GM13977 (cell line): ENCODE results near the gene DAD1.

Experiments
- DNase-seq: peaks from one replicate; pipeline ENCODE4 v3.0.0; 2012; ENCODE audit warnings: low spot score
- in situ Hi-C: fragments of 300-500 bp; cut with MboI; formaldehyde crosslinking; loops from one replicate; pipeline ENCODE4 v1.12.0; 2022; ENCODE audit warnings: low sequenced_read_pairs, low pct_unique_long_range_greater_than_20kb, mixed read lengths, inconsistent platforms; ENCODE audit not compliant: unreplicated experiment
- TF ChIP-seq, protein P1 (sequence below): IDR thresholded peaks from 2 replicates; pipeline ENCODE4 v1.5.1; 2012; ENCODE audit warnings: mild to moderate bottlenecking, control low read depth; ENCODE audit not compliant: insufficient read depth; ENCODE audit errors: extremely low read depth, missing control alignments

Gene DAD1

DNA sequence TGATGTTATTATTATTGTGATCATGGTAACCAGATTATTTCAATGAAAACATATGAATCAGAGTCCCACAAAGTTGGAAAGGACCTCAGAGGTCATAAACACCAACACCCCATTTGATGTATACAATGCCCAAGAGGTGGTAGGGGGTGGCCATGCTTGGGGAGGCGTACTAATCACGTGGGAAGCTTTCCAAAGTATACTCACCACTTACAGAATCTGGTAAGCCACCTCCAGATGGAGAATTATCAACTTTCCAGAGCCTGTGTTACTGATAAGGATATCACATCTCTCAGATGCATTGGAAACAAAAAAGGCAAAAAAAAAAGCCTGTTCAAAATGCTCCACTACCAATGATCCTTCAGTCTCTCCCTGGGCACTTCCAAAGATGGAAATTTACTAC lies 8.4 kb downstream of the DAD1 start:
- in situ Hi-C loops, result loop anchor here (25.0 kb wide), 1 partner anchor 282 kb away; the partner anchor contains the start of gene LRP10

GRCh38 chr14:22579881-22580280 lies 9.1 kb downstream of the DAD1 start:
- DNase-seq, result no peak
- TF ChIP-seq, protein P1, sequence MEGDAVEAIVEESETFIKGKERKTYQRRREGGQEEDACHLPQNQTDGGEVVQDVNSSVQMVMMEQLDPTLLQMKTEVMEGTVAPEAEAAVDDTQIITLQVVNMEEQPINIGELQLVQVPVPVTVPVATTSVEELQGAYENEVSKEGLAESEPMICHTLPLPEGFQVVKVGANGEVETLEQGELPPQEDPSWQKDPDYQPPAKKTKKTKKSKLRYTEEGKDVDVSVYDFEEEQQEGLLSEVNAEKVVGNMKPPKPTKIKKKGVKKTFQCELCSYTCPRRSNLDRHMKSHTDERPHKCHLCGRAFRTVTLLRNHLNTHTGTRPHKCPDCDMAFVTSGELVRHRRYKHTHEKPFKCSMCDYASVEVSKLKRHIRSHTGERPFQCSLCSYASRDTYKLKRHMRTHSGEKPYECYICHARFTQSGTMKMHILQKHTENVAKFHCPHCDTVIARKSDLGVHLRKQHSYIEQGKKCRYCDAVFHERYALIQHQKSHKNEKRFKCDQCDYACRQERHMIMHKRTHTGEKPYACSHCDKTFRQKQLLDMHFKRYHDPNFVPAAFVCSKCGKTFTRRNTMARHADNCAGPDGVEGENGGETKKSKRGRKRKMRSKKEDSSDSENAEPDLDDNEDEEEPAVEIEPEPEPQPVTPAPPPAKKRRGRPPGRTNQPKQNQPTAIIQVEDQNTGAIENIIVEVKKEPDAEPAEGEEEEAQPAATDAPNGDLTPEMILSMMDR, result no peak
- in situ Hi-C loops, result loop anchor here (25.0 kb wide), 1 partner anchor 282 kb away; the partner anchor contains the start of gene LRP10

More for the DNA sequence above, 8.4 kb downstream of the DAD1 start:
- TF ChIP-seq, protein P1, result no peak
- no peak for DNase-seq

DNA sequence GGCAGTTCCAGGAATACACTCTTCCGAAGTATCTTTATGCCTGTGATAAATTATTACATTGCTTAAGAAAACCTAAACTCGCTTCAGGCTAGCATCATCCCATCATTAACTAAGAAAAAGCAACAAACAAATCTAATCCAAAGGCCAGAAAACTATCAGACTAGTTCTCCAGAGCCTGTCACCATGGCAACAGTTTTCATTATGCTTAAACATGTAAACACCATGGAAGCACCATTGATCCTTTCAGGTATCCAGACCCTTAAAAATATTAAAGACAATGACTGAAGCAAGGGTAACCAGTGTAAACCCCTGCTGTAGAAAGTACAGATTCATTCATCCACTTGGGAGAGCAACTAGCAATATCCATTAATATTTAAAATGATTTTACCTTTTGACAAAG lies 9.8 kb downstream of the DAD1 start:
- in situ Hi-C loops, result loop anchor here (25.0 kb wide), 1 partner anchor 283 kb away; the partner anchor contains the start of gene LRP10
- DNase-seq, result no peak
- TF ChIP-seq, protein P1, result no peak

DNA sequence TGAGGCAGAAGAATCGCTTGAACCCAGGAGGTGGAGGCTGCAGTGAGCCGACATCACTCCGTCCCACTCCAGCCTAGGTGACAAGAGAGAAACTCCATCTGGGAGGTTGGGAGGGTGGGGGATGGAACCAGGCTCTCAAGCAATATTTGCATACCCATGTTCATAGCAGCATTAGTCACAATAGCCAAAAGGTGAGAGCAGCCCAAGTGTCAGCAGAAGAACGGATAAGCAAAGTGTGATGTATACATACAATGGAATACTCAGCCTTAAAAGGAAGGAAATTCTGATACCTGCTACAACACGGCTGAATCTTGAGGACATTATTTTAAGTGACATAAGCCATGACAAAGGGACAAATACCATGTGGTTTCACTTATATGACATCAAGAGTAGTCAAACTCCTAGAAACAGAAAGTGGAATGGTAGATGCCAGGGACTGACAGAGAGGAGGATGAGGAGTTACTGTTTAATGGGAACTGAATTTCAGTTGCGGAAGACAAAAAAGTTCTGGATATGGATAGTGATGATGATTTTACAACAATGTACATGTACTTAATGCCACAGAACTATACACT lies 11.6 kb downstream of the DAD1 start:
- TF ChIP-seq, protein P1, result no peak
- no peak for DNase-seq
- in situ Hi-C loops, result loop anchor here (25.0 kb wide), 1 partner anchor 285 kb away; the partner anchor contains the start of gene LRP10

- TF ChIP-seq, protein P1, result no peak
- in situ Hi-C loops, result loop anchor here (5.0 kb wide), 1 partner anchor 83 kb away; no protein-coding TSS in a partner anchor
- no peak for DNase-seq
Observed at GRCh38 chr14:22573804-22574203, 15.2 kb downstream of the DAD1 start.

GRCh38 chr14:22572562-22573058 lies 16.4 kb downstream of the DAD1 start:
- no peak for DNase-seq
- TF ChIP-seq, protein P1, result no peak
- in situ Hi-C loops, result loop anchor here (5.0 kb wide), 1 partner anchor 85 kb away; no protein-coding TSS in a partner anchor
